ENCODE measurements around the gene TPSG1.
"Not testable (repeated sequence)": the region's sequence is repeated elsewhere in the genome, so short reads cannot be mapped to it uniquely, and the experiment has no call there.

The TPSG1 gene

DNA sequence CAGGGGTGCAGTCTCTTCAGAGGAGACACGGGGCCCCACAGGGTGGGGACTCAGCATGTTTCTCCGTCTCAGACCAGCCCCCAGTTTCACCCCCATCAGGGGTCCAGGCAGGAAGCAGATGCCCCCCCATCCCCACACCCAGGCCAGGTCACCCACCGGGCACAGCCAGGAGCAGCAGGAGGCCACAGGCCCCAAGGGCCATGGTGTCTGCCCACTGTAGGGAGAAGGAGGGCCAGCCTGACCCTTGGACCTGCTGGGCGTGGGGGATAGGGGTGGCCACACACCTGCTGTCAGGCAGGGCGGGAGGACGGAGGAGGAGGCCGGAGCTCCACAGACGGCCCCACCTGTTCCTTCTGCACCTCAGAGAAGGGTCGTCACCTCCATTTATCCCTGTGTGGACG, at the start of gene TPSG1:
Gene TPSG1, minus strand, starts transcription at position 218 of the 401 bp plus-strand sequence. Its CDS starts 16 bp downstream, at position 202.
- DNase-seq (ENCODE audit: low spot score): no peak

DNA sequence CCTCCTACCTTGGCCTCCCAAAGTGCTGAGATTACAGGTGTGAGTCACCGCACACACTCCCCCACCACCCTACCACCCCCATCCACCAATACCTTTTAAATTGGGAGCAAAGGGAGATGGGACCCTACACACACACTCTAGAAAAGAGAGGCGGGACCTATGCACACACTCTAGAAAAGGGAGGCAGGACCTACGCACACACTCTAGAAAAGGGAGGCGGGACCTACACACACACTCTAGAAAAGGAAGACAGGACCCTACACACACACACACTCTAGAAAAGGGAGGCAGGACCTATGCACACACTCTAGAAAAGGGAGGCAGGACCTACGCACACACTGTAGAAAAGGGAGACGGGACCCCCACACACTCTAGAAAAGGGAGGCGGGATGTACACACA, 49.7 kb upstream of the TPSG1 start:
- no peak for DNase-seq (ENCODE audit: low spot score)

DNA sequence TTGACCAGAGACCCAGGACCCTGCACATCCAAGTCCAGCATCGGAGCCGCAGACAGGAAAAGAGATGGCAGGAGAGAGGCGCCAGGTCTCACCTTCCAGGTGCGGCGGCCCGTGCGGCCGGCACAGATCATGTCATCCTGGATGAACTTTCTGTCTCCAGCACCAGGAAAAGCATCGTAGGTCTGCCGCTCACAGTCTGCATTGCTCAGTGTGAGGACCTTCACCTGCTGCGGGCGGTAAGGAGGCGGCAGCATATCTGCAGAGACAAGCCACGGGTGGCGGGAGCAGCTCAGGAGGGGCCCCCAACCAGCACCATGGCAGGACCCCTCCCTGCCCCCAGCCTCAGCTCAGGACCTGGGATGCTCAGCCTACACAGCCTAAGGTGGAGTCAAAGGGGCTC, 48.7 kb upstream of the TPSG1 start:
- peak; percentile 53 for DNase-seq (ENCODE audit: low spot score)

DNA sequence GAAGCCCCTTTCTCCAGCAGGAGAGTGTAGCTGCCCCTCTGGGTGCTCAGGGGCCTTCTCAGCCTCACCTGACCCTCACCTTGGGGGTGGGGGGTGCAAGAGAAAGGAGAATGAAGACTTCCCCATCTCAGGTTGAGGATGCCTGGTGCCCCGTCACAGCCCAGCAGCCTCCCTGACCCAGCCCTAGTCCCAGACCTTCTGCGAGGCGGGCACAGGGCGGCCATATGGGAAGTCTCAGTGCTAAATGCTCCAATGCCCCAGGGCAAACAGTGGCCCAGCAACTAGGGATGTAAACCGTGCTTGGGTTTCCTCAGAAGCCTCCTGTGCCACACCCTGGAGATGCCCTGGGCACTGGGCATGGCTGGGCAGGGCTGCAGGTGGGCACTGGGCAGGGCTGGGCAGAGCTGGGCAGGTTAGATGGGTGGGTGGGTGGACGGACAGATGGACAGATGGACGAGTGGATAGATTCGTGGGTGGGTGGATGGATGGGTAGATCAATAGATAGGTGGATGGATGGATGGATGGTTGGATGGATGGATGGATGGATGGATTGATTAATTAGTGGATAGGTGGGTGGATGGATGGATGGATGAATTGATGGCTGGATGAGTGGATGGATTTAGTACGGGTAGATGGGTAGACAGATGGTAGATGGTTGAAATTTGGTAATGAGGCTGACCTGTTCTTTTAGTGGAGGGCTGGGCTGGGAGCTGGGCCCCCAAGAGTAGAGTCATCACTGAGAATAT, 47.6 kb upstream of the TPSG1 start:
- DNase-seq (ENCODE audit: low spot score): no peak

DNA sequence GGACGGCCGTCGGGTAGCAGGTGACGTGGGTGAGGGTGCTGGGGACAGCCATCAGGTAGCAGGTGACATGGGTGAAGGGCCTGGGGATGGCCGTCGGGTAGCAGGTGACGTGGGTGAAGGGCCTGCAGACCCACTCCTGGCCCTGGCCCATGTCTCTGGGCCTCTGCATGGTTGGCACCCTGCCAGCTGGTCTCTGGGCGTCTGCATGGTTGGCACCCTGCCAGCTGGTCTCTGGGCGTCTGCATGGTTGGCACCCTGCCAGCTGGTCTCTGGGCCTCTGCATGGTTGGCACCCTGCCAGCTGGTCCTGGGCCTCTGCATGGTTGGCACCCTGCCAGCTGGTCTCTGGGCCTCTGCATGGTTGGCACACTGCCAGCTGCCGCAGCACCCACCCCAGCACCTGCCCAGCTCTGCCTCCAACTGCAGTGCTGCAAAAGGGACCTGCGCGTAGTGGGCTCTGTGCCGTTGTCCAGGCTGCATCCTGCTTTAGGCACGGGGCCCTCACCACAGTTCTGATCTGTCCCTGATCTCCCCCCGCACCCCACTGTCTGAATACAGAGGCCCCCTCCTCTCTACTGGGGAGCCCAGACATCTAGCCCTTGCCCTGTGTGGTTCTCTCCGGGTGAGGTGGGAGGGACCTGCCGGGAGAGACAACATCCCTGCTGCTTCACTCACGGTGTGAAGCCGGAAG, 46.8 kb upstream of the TPSG1 start:
- DNase-seq (ENCODE audit: low spot score): peak; percentile 72

DNA sequence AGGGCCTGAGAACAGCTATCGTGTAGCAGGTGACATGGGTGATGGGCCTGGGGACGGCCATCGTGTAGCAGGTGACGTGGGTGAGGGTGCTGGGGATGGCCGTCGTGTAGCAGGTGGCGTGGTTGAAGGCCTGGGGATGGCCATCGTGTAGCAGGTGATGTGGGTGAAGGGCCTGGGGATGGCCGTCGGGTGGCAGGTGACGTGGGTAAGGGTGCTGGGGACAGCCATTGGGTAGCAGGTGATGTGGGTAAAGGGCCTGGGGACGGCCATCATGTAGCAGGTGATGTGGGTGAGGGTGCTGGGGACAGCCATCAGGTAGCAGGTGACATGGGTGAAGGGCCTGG, 46.3 kb upstream of the TPSG1 start:
- peak; percentile 62 for DNase-seq (ENCODE audit: low spot score)

DNA sequence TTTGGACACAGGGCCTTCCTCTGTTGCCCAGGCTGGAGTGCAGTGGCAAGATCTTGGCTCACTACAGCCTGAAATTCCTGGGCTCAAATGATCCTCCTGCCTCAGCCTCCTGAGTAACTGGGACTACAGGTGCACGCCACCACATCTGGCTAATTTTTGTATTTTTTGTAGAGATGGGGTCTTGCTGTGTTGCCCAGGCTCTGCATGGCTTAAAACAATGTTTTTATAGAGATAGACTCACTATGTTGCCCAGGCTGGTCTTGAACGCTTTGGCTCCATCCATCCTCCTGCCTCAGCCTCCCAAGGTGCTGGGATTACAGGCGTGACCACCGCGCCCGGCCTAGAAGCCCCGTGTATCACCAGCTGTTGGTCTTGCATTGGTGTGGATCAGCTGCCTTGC, 44.4 kb upstream of the TPSG1 start:
- not testable (repeated sequence) for DNase-seq (ENCODE audit: low spot score)

DNA sequence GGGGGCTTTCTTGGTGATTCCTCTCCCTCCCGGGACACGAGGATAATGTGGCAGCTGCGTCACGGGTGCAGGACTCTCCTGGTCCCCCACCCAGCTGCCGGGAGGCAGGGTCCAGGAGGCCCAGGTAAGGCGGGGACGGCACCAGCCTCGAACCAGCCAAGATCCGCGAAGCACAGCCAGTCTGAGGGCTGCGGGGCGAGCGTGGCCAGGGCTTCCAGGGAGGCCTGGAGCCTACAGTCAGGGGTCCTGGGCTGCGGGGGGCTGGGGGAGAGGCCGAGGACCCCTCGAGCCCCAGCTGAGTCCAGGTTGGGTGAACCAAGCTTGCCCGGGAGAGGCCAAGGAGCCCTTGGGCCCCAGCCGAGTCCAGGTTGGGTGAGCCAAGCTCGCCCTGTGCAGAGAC, 40.8 kb upstream of the TPSG1 start:
- DNase-seq (ENCODE audit: low spot score): no peak

DNA sequence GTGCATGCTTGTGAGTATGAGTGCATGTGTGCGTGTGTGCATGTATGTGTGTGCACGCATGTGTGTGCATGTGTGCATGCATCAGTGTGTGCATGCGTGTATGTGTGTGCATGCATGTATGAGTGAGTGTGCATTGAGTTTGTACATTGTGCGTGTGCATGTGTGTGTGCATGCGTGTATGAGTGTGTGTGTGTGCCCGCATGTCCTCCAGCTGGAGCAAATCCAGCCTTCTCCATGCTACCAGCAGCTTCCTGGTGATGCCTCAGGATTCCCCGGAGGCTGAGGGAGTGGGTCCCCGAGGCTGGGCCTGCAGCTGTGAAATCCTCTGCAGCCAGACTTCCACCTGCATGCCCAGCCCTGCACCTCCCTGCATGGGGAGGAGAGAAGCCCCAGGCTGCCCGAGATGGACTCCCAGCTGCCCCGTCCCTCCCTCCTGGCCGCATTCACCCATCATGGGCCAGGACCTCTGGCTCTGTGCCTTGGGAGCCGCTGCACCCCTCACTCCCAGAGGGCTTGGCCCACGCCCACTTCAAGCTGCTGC, 40.1 kb upstream of the TPSG1 start:
- no peak for DNase-seq (ENCODE audit: low spot score)

DNA sequence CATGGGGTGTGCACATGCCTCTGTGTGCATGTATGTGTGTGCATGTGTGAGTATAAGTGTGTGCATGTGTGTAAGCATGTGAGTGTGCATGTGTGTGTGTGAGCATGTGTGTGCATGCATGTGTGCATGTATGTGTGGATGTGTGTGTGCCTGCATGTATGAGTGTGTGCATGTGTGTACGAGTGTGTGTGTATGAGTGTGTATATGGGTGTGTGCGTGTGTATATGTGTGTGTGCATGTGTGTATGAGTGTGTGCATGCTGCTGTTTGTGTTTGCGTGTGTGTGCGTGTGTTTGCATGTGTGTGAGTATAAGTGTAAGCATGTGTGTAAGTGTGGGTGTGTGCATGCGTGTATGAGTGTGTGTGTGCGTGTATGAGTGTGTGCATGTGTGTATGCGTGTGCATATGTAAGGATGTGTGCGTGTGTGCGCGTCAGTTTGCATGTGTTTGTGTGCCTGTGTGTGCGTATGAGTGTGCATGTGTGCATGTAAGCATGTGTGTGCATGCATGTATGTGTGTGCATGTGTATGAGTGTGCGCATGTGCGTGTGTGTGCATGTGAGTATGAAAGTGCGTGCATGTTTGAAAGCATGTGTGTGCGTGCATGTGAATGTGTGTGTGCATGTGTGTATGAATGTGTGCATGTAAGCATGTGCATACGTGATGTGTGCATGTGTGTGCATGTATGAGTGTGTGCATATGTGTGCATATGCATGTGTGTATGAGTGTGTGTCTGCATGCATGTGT, 39.4 kb upstream of the TPSG1 start:
- DNase-seq (ENCODE audit: low spot score): no peak

DNA sequence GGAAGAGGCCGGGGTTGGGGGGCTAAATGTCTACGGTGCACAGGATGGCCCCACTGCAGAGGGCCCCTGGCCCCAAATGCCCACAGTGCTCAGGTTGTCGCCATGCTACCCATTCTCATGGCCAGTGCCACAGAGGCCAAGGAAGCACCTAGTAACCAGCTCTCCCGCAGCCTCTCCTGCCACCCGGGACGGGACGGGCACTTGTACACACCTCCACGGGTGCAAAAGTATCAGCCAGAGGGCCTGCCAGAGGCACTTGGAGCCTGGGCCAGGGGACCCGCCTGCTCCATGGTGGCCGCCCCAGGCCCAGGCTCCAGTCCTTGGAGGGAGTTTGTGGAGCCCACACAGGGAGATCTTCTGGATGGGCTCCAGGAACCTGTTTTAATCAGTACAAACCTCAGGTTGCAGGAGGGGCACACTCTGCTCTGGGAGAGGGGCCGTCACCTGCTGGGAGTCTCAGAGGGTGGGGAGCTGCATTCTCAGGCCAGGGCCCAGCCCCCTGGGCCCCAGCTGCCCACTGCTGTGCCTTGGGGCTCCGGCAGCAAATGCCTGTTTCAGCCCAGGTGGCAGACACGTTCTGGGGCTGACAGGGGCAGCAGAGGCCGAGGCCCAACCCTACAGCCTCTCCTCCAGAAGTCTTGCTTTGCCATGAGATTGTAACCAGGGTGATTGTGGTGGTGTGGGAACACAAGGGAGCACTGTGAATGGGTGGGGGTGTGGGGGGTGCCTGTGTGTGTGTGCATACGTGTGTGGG, 38.7 kb upstream of the TPSG1 start:
- DNase-seq (ENCODE audit: low spot score): no peak

DNA sequence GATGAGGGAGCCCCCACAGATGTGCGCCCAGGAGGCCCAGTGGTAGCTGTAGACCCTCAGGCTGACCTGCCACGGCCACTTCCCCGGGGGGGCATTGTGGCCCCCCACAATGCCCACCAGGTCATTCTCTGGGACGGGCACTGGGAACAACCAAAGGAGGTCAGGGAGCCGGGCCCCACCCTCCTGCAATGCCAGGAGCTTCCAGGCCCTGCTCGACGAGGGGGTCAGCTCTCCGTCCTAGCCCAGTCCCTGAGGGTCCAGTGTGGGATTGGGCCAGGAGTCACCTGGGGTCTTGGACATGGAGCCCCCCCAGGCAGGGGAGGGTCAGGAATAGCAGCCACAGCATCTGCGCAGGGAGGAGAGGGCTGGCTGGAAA, 37.8 kb upstream of the TPSG1 start:
- no peak for DNase-seq (ENCODE audit: low spot score)

DNA sequence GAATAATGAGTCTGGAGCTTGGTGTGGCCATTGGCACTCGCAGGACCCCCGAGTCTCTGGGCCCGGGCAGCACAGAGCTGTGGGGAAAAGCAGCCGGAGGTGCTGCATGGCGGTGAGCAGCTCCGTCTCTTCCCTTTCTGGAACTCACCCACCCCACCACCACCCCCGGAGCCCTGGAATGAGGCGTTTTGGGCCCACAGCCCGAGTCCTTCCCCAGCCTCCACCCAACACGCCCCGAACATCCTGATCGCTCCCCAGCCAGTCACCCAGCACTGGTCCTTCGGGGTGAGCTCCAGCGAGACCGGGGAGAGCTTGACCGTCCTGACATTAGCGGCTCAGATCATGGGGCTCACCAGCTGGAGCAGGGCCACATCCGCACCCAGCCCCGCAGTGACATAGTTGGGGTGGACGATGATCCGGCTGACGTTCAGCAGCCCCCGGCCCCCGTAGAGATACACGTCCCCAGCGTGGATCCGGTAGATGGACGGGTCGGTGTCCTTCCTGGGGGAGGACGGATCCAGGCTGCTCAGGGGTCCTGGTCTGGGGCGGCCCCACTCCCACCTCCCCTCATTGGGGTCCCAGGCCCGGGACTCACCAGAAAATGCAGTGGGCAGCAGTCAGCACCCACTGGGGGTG, 37.3 kb upstream of the TPSG1 start:
- no peak for DNase-seq (ENCODE audit: low spot score)

DNA sequence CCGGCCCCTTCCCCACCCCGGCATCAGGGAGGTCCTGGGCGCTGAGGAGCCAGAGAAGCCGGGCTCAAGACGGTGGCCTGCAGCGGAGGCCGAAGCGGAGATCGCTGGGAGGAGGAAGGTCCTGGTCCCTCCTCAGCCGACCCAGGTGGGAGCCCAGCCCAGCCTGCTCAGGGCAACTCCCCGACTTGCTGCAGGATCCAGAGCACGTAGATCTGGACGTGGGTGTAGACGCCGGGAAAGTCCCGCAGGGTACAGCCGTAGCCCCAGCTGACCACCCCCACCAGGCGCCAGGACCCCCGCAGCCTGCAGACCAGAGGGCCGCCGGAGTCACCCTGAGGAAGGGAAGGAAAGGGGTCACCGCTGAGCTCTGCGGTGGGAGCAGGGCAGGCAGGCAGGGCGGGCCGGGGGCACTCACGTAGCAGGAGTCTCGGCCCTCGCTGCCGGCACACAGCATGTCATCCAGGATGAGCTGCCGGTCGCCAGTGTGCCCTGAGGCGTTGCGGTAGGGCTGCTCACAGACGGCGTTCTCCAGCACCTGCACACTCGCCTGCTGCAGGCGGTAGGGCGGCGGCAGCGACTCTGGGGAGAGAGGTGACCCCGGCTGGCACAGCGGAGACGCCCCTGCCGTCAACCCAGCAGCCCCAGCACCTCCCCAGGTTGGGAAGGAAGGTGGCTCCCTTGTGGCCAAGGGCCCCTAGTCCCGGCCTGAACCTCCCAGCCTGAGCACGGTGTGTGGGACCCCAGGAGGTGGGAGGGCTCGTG, 36.2 kb upstream of the TPSG1 start:
- peak; percentile 60 for DNase-seq (ENCODE audit: low spot score)

DNA sequence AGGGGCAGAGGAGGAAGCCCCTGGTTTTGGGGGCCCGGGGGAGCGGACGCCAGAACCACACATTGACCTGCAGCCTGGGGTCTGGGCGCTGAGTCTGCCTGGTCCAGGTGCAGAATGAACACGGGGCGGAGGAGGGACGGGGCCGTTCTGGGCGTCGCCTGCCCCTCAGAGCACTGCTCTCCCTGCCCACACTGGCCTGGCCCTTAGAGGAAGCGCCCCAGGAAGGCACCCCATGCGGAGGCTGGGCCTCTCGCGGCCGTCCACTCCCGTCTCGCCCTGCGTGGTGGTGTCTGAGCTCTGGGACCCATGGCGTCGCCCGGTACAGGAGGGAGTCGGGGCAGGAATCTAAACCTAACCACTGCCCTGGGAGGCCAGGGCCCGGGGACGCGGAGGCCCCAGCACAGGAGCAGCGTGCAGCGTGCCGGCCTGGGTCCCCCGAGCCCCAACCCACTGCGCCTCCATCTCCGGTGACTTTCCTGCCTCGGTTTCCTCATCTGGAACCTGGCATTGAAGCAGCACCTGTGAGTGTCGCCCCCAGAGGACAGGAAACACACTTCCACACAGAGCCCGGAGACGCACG, 35.1 kb upstream of the TPSG1 start:
- DNase-seq (ENCODE audit: low spot score): peak; percentile 60

DNA sequence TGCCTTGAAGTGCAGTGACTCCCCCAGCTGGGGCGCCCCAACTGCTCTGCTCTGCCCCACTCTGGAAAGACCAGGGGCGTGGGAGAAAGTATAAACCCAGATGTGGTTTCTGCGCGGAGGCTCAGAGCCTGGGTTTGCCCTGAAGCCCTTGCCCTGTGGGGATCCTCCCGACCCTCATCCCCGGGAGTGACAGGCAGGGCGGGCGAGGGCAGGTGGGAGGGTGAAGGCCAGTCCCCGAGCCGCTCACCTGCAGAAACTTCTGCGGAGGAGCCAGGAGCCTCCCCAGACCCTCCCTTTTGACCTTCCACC, 34.6 kb upstream of the TPSG1 start:
- no peak for DNase-seq (ENCODE audit: low spot score)

DNA sequence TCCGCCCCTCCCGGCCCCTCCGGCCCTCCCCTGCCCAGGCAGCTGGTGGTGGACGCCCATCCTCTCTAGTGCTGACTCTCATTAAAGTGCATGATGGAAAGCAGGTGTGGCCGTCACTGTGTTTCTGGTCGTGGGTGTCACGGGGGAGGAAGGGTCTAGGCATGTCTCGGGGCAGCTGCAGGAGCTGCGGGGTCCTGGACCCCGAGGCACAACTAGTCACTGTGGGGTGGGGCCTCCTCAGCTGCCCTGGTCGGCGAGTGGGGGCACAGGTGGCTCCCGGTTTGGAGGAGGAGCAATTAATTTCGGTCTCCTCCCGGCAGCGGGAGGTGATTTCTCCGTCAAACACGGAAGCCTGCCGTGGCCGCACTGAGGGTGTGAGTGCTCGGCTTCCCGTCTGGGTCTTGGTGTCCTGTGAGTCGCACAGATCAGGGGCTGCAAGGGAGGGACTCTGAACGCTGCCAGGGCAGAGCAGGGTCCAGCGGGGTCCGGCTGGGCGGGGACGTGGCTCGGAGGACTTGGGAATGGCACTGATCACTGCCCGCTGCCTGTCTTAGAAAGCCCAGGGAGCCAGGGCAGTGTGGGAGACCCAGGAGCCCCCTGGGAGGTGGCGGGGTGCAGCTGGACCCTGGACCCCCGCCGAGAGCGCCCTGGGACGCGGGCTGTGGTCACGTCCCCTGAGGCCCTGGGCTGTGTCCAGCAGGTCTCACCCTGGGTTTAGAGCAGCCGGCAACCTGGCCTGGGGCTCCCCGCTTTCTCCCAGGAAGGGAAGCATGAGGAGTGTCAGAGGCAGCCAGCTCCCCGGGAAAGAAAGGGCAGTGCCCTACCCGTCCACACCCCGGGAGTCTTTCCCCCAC, 34.1 kb upstream of the TPSG1 start:
- no peak for DNase-seq (ENCODE audit: low spot score)

DNA sequence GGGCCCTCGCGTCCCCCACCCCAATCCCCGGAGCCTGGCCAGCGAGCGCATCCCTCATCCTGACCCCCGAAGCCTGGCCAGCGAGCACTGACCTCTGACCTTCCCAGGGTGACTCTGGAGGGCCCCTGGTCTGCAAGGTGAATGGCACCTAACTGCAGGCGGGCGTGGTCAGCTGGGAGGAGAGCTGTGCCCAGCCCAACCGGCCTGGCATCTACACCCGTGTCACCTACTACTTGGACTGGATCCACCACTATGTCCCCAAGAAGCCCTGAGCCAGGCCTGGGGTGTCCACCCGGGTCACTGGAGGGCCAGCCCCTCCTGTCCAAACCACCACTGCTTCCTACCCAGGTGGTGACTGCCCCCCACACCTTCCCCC, 33.1 kb upstream of the TPSG1 start:
- peak; percentile 65 for DNase-seq (ENCODE audit: low spot score)

DNA sequence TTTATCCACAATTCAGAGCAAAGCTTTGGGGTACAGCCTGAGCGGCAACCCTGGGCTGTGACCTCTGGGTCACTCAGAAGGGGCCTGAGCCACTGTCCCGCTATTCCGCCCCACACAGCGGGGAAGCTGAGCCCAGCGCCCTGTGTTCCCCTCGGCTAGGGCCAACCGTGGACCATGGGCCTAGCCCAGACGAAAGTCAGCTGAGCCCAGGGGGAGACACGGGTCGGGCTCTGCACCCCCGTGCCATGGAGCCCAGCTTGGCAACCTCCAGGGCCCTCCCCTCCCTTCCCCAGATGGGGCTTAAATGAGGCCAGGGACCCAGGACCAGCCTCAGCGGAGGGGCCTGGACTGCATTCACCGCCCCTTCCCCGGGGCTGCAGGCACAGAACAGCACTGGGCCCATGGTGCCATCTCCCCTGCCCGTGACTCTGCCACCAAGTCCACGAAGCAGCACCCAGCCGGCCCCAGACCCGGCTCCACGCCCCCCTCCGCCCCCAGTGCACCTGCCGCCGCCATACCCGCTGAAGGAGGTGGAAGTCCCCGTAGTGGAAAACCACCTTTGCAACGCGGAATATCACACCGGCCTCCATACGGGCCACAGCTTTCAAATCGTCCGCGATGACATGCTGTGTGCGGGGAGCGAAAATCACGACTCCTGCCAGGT, 32.6 kb upstream of the TPSG1 start:
- DNase-seq (ENCODE audit: low spot score): peak; percentile 55

Data from left forelimb (tissue), 1 donor.